HepG2 (cell line): ENCODE results near the gene ENPP7. TPM values are rescaled to one million over a fixed set of nuclear protein-coding genes. Genes with fewer than 3 reads are reported as not detected.

Experiments
- MEIS2 ChIP-seq: sonication (generic); formaldehyde crosslinking; IDR thresholded peaks from 2 replicates; pipeline ENCODE4 v1.9.0; 2021; ENCODE audit warnings: mild to moderate bottlenecking, missing genetic modification reagents
- ZBTB42 ChIP-seq: sonication (generic); formaldehyde crosslinking; IDR thresholded peaks from 2 replicates; pipeline ENCODE4 v1.5.0; 2020; ENCODE audit warnings: mild to moderate bottlenecking, missing genetic modification reagents
- ZC3H13 ChIP-seq: sonication (generic); formaldehyde crosslinking; IDR thresholded peaks from 2 replicates; pipeline ENCODE4 v1.8.1; 2023; ENCODE audit warnings: mild to moderate bottlenecking, missing genetic modification reagents, moderate library complexity
- ZNF136 ChIP-seq: sonication (generic); formaldehyde crosslinking; IDR thresholded peaks from 2 replicates; pipeline ENCODE4 v1.8.1; 2022; ENCODE audit warnings: low read depth, mild to moderate bottlenecking, moderate library complexity, missing genetic modification reagents
- ZNF253 ChIP-seq: sonication (generic); formaldehyde crosslinking; IDR thresholded peaks from 2 replicates; pipeline ENCODE4 v1.8.0; 2022; ENCODE audit warnings: mild to moderate bottlenecking, missing genetic modification reagents, borderline replicate concordance
- ZNF263 ChIP-seq: sonication (generic); formaldehyde crosslinking; IDR thresholded peaks from 2 replicates; pipeline ENCODE4 v1.4.0; 2020; ENCODE audit warnings: missing genetic modification reagents
- ZNF337 ChIP-seq: sonication (generic); formaldehyde crosslinking; IDR thresholded peaks from 2 replicates; pipeline ENCODE4 v1.5.1; 2020; ENCODE audit warnings: missing genetic modification reagents, low read depth, mild to moderate bottlenecking, borderline replicate concordance
- ZNF33B ChIP-seq: sonication (generic); formaldehyde crosslinking; IDR thresholded peaks from 2 replicates; pipeline ENCODE4 v1.5.1; 2020; ENCODE audit warnings: mild to moderate bottlenecking, missing genetic modification reagents
- ZNF572 ChIP-seq: sonication (generic); formaldehyde crosslinking; IDR thresholded peaks from 2 replicates; pipeline ENCODE4 v1.5.1; 2020; ENCODE audit warnings: mild to moderate bottlenecking, missing genetic modification reagents
- ZNF670 ChIP-seq: sonication (generic); formaldehyde crosslinking; IDR thresholded peaks from 2 replicates; pipeline ENCODE4 v1.8.0; 2022; ENCODE audit warnings: mild to moderate bottlenecking, missing genetic modification reagents, borderline replicate concordance
- ZSCAN25 ChIP-seq: sonication (generic); formaldehyde crosslinking; IDR thresholded peaks from 2 replicates; pipeline ENCODE4 v1.8.0; 2022; ENCODE audit warnings: mild to moderate bottlenecking, missing genetic modification reagents
- polyA plus RNA-seq, 8 experiments: library from polyadenylated mRNA; depleted of rRNA in 3 of 8; stranded (reverse) in 7 of 8; unstranded in 1 of 8; fragments of >200 nt; fragmentation: Illumina TruSeq in 4 of 8; extraction: Trizol in 4 of 8; gene quantifications; 2 replicates each; pipeline versions ENCODE4 v1.2.1 to v1.2.3, GENCODE V29; 2011 to 2016; ENCODE audit warnings: low read depth in 4 of 8, missing spikeins in 1 of 8, mixed read lengths in 1 of 8; ENCODE audit not compliant: insufficient read depth in 1 of 8
- total RNA-seq, 5 experiments: library from RNA; depleted of rRNA; stranded (reverse); fragments of >200 nt; fragmentation: Illumina TruSeq; extraction: Trizol; gene quantifications; 2 replicates each; pipeline ENCODE4 v1.2.3, GENCODE V29; 2016; ENCODE audit warnings: low read depth in 1 of 5
- TF ChIP-seq, protein P1 (sequence below): sonication (generic); formaldehyde crosslinking; IDR thresholded peaks from 2 replicates; pipeline ENCODE4 v1.8.0; 2022; ENCODE audit warnings: mild to moderate bottlenecking, missing genetic modification reagents, moderate library complexity
- TF ChIP-seq, protein P2 (sequence below), 2 experiments: sonication (generic) in 1 of 2; formaldehyde crosslinking in 1 of 2; IDR thresholded peaks; 2 replicates each; pipeline versions ENCODE4 v1.4.0 to v1.6.1; 2018 to 2020; ENCODE audit warnings: missing genetic modification reagents in 2 of 2, borderline replicate concordance in 1 of 2, low read depth in 1 of 2, mild to moderate bottlenecking in 1 of 2, missing biosample characterization in 1 of 2
- TF ChIP-seq, protein P3 (sequence below): sonication (generic); formaldehyde crosslinking; IDR thresholded peaks from 2 replicates; pipeline ENCODE4 v1.5.0; 2020; ENCODE audit warnings: missing genetic modification reagents
- TF ChIP-seq, protein P4 (sequence below): sonication (generic); formaldehyde crosslinking; IDR thresholded peaks from 2 replicates; pipeline ENCODE4 v1.8.0; 2022; ENCODE audit warnings: mild to moderate bottlenecking, missing genetic modification reagents
- TF ChIP-seq, protein P5 (sequence below): sonication (generic); formaldehyde crosslinking; IDR thresholded peaks from 2 replicates; pipeline ENCODE4 v1.4.0; 2020; ENCODE audit warnings: mild to moderate bottlenecking, missing genetic modification reagents
- TF ChIP-seq, protein P6 (sequence below): sonication (generic); formaldehyde crosslinking; IDR thresholded peaks from 2 replicates; pipeline ENCODE4 v1.5.0; 2020; ENCODE audit warnings: mild to moderate bottlenecking, missing genetic modification reagents, moderate library complexity

Gene ENPP7
- total and polyA plus RNA-seq, 2 of the 13 experiments (the other 11 are each of a cell fraction or from before 2014, with no cell fraction given): 1.1 to 2.2 TPM

DNA sequence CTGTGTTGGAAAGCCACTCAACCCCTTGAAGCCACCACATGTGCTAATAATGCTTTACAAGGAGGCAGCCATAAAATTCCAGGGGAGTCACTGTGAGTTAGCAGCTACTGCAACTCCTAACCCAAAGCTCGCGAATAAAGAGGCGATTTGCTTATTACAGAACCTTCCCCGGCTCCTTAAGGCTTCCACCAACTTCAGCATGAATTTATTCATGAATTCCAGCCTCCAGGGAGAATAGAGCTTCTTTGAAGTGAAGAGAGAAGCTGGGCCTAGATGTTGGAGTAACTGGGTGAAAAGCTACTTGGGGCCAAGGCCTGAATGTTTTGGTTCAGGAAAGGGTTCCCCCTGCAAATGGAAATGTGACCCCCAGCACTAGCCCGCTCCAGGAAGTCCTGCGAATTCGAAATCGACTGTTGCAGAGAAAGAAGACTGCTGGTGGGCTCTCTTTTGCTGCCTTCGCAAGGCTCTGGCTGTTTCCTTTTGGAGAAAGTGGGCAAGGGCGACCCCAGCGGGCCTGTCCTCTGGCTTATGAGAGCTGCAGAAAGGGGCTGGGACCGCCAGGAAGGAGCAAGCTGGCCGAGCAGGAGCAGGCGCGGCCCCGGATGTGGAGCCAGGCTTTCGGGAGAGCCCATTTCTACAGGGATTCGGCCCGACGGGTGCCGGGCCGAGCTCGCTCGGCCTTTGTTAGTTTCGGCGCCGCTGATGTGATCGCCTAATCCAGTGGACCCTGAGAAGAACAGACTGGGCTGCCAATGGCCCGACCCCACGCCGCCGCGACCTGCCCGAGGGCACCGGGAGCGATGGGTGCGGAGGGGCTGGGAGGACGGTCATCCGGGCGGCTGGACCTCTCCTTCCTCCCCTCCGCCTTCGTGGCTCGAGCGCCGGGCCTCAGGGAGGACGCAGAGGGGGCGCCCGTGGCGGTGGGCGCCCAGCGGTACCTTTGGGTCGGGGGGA, 58.5 kb downstream of the ENPP7 start (continued):
- TF ChIP-seq, protein P1, sequence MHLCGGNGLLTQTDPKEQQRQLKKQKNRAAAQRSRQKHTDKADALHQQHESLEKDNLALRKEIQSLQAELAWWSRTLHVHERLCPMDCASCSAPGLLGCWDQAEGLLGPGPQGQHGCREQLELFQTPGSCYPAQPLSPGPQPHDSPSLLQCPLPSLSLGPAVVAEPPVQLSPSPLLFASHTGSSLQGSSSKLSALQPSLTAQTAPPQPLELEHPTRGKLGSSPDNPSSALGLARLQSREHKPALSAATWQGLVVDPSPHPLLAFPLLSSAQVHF (CRISPR knock-in tag): no peak
- TF ChIP-seq ZNF670 (CRISPR knock-in tag) (peak; percentile 67; the same call in 1 of the 2 replicates), ZSCAN25 (CRISPR knock-in tag) (no peak), ZNF337 (CRISPR knock-in tag) (peak; percentile 20; the same call in 1 of the 2 replicates), ZC3H13 (CRISPR knock-in tag) (0 out of 2 replicates have a peak, but pooled peaks have one; percentile 48), ZBTB42 (CRISPR knock-in tag) (no peak), ZNF136 (no peak), ZNF263 (CRISPR knock-in tag) (peak; percentile 96), ZNF572 (0 out of 2 replicates have a peak, but pooled peaks have one; percentile 20), MEIS2 (CRISPR knock-in tag) (0 out of 2 replicates have a peak, but pooled peaks have one; percentile 13), ZNF253 (peak; percentile 20; the same call in 1 of the 2 replicates), ZNF33B (CRISPR knock-in tag) (0 out of 2 replicates have a peak, but pooled peaks have one; percentile 14)
- TF ChIP-seq, protein P2, sequence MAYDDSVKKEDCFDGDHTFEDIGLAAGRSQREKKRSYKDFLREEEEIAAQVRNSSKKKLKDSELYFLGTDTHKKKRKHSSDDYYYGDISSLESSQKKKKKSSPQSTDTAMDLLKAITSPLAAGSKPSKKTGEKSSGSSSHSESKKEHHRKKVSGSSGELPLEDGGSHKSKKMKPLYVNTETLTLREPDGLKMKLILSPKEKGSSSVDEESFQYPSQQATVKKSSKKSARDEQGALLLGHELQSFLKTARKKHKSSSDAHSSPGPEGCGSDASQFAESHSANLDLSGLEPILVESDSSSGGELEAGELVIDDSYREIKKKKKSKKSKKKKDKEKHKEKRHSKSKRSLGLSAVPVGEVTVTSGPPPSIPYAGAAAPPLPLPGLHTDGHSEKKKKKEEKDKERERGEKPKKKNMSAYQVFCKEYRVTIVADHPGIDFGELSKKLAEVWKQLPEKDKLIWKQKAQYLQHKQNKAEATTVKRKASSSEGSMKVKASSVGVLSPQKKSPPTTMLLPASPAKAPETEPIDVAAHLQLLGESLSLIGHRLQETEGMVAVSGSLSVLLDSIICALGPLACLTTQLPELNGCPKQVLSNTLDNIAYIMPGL (CRISPR knock-in tag; IDR thresholded peaks at IDR 0.05; ENCODE audit: borderline replicate concordance in 1 of 2, low read depth in 1 of 2): peak in 1 of 2 experiments; percentile 50; a peak in 1 of 4 replicates
- TF ChIP-seq, protein P3, sequence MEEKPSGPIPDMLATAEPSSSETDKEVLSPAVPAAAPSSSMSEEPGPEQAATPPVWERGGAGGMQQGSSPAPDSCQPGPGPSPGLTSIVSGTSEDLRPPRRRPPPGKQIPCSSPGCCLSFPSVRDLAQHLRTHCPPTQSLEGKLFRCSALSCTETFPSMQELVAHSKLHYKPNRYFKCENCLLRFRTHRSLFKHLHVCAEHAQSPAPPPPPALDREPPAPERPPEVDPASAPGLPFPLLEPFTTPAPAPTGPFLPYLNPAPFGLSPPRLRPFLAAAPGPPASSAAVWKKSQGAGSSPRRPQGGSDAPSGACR (CRISPR knock-in tag): no peak
- TF ChIP-seq, protein P4, sequence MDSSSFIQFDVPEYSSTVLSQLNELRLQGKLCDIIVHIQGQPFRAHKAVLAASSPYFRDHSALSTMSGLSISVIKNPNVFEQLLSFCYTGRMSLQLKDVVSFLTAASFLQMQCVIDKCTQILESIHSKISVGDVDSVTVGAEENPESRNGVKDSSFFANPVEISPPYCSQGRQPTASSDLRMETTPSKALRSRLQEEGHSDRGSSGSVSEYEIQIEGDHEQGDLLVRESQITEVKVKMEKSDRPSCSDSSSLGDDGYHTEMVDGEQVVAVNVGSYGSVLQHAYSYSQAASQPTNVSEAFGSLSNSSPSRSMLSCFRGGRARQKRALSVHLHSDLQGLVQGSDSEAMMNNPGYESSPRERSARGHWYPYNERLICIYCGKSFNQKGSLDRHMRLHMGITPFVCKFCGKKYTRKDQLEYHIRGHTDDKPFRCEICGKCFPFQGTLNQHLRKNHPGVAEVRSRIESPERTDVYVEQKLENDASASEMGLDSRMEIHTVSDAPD: 0 out of 2 replicates have a peak, but pooled peaks have one; percentile 28
- TF ChIP-seq, protein P5, sequence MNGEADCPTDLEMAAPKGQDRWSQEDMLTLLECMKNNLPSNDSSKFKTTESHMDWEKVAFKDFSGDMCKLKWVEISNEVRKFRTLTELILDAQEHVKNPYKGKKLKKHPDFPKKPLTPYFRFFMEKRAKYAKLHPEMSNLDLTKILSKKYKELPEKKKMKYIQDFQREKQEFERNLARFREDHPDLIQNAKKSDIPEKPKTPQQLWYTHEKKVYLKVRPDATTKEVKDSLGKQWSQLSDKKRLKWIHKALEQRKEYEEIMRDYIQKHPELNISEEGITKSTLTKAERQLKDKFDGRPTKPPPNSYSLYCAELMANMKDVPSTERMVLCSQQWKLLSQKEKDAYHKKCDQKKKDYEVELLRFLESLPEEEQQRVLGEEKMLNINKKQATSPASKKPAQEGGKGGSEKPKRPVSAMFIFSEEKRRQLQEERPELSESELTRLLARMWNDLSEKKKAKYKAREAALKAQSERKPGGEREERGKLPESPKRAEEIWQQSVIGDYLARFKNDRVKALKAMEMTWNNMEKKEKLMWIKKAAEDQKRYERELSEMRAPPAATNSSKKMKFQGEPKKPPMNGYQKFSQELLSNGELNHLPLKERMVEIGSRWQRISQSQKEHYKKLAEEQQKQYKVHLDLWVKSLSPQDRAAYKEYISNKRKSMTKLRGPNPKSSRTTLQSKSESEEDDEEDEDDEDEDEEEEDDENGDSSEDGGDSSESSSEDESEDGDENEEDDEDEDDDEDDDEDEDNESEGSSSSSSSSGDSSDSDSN (CRISPR knock-in tag): 0 out of 2 replicates have a peak, but pooled peaks have one; percentile 68
- TF ChIP-seq, protein P6, sequence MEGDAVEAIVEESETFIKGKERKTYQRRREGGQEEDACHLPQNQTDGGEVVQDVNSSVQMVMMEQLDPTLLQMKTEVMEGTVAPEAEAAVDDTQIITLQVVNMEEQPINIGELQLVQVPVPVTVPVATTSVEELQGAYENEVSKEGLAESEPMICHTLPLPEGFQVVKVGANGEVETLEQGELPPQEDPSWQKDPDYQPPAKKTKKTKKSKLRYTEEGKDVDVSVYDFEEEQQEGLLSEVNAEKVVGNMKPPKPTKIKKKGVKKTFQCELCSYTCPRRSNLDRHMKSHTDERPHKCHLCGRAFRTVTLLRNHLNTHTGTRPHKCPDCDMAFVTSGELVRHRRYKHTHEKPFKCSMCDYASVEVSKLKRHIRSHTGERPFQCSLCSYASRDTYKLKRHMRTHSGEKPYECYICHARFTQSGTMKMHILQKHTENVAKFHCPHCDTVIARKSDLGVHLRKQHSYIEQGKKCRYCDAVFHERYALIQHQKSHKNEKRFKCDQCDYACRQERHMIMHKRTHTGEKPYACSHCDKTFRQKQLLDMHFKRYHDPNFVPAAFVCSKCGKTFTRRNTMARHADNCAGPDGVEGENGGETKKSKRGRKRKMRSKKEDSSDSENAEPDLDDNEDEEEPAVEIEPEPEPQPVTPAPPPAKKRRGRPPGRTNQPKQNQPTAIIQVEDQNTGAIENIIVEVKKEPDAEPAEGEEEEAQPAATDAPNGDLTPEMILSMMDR (CRISPR knock-in tag): peak; percentile 60
